DND-41 (cell line): ENCODE data around the gene SLC9A7.

Experiments used
- ATAC-seq: fragments of 200-7000 bp; cut with Tn5 transposase; 3 replicates; pipeline ENCODE4 v1.9.1; 2021; ENCODE audit warnings: low read depth; ENCODE audit not compliant: insufficient read depth
- DNase-seq: peaks from one replicate; pipeline ENCODE4 v3.0.0-alpha.2; 2020
- H2AFZ ChIP-seq: 2 replicates; pipeline ENCODE4 v1.6.0; 2012; ENCODE audit warnings: low read depth, low read length
- H3K27ac ChIP-seq: 2 replicates; pipeline ENCODE4 v1.5.1; 2012; ENCODE audit warnings: low read length, inconsistent platforms
- H3K27me3 ChIP-seq: fragments of 200-600 bp; sonication (generic); 2 replicates; pipeline ENCODE4 v1.6.0; 2012; ENCODE audit warnings: low read length, mild to moderate bottlenecking, inconsistent platforms; ENCODE audit not compliant: insufficient read depth, poor library complexity
- H3K36me3 ChIP-seq: 2 replicates; pipeline ENCODE4 v1.5.1; 2012; ENCODE audit warnings: low read length, inconsistent platforms; ENCODE audit not compliant: insufficient read depth
- H3K4me1 ChIP-seq: 2 replicates; pipeline ENCODE4 v1.5.1; 2012; ENCODE audit warnings: mild to moderate bottlenecking, low read length; ENCODE audit not compliant: insufficient read depth
- H3K4me2 ChIP-seq: 2 replicates; pipeline ENCODE4 v1.6.0; 2012; ENCODE audit warnings: mild to moderate bottlenecking, moderate library complexity, low read length, inconsistent platforms; ENCODE audit not compliant: insufficient read depth
- H3K4me3 ChIP-seq, 2 experiments: fragments of 200-600 bp in 1 of 2; shearing (Covaris generic) in 1 of 2; 2 replicates each; pipeline ENCODE4 v1.5.1; 2012 to 2016; ENCODE audit warnings: inconsistent platforms in 2 of 2, low read length in 2 of 2, mild to moderate bottlenecking in 2 of 2, low read depth in 1 of 2, moderate library complexity in 1 of 2
- H3K79me2 ChIP-seq: 2 replicates; pipeline ENCODE4 v1.6.0; 2012; ENCODE audit warnings: low read length, inconsistent platforms; ENCODE audit not compliant: insufficient read depth
- H3K9ac ChIP-seq: 2 replicates; pipeline ENCODE4 v1.6.0; 2012; ENCODE audit warnings: low read depth, mild to moderate bottlenecking, inconsistent platforms, low read length, moderate library complexity
- H3K9me3 ChIP-seq: 2 replicates; pipeline ENCODE4 v1.5.1; 2012; ENCODE audit warnings: low read length, moderate library complexity, mild to moderate bottlenecking, inconsistent platforms; ENCODE audit not compliant: insufficient read depth, severe bottlenecking
- H4K20me1 ChIP-seq: 2 replicates; pipeline ENCODE4 v1.6.0; 2012; ENCODE audit warnings: low read length; ENCODE audit not compliant: insufficient read depth
- CTCF ChIP-seq: IDR thresholded peaks from 2 replicates; pipeline ENCODE4 v1.5.1; 2012; ENCODE audit warnings: borderline replicate concordance, low read length, moderate library complexity, mild to moderate bottlenecking; ENCODE audit not compliant: poor library complexity, severe bottlenecking; ENCODE audit errors: extremely low read depth
- EZH2 ChIP-seq: IDR thresholded peaks from 3 replicates; pipeline ENCODE4 v1.6.1; 2012; ENCODE audit warnings: borderline replicate concordance, low read depth, mild to moderate bottlenecking, moderate library complexity, low read length, inconsistent platforms; ENCODE audit not compliant: severe bottlenecking

SLC9A7 gene

GRCh38 chrX:46796574-46797191 is 37.8 kb upstream of the SLC9A7 start:
- H2AFZ ChIP-seq, result no peak overlapping the region
- H3K27ac ChIP-seq, result no peak overlapping the region
- H3K4me2 ChIP-seq, result no peak overlapping the region
- no peaks in the 10 kb centered on the region for H3K27me3 ChIP-seq
- no peaks in the 10 kb centered on the region for H3K9me3 ChIP-seq
- TF ChIP-seq EZH2, result no peak
- TF ChIP-seq CTCF, result peak; percentile 78
- H3K79me2 ChIP-seq, result no peaks in the 10 kb centered on the region
- H3K36me3 ChIP-seq, result no peaks in the 10 kb centered on the region
- DNase-seq (peak; percentile 69), ATAC-seq (peak; percentile 83)
- H3K4me1 ChIP-seq, result no peaks in the 10 kb centered on the region
- H3K9ac ChIP-seq, result no peak overlapping the region
- no peaks in the 10 kb centered on the region for H4K20me1 ChIP-seq
- H3K4me3 ChIP-seq, result no peak overlapping the region

DNA sequence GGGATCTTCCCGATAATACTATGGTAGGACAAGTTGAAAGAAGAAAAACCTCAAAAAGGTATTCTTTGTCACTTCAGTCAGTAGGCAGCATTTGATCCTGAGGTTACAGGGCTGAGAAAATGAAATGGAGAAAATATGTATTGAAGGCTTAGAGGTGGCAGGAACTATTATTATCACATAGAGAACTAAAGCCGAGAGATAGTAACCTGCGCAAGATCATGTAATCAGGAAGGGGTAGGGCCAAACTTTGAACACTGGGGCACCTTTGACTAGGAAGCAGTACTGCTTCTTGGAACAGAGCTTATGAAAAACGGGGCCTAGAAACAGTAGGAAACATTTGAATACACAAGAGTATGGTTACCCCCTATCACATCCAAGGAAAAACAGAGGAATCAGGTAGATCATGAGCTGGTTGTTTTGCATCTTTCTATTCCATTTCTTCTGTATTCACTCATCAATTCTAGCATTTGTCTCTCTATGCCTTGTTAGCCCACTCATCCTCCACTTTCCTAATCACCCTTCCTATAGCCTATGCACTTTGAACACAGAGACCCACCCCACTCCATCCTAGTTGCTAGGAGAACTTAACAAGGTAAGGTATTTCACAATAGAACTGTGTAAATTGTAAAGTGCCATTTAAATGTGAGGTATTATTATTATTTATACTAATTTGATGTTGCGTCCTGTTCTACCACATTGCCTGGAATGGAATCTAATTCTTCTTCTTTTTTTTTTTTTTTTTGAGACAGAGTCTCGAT is 34.6 kb upstream of the SLC9A7 start:
- no peak overlapping the region for H3K9ac ChIP-seq
- no peaks in the 10 kb centered on the region for H4K20me1 ChIP-seq
- H3K79me2 ChIP-seq, result no peaks in the 10 kb centered on the region
- no peak overlapping the region for H3K4me2 ChIP-seq
- H2AFZ ChIP-seq, result no peak overlapping the region
- no peaks in the 10 kb centered on the region for H3K4me1 ChIP-seq
- no peak for TF ChIP-seq EZH2
- TF ChIP-seq CTCF, result no peak
- no peak overlapping the region for H3K27ac ChIP-seq
- H3K27me3 ChIP-seq, result no peaks in the 10 kb centered on the region
- H3K9me3 ChIP-seq, result no peaks in the 10 kb centered on the region
- ATAC-seq, result no peak
- DNase-seq, result no peak
- no peak overlapping the region for H3K4me3 ChIP-seq
- H3K36me3 ChIP-seq, result no peaks in the 10 kb centered on the region

- Histone ChIP-seq H2AFZ (no peak overlapping the region), H4K20me1 (no peaks in the 10 kb centered on the region), H3K4me1 (no peaks in the 10 kb centered on the region), H3K4me2 (no peak overlapping the region), H3K27ac (no peak overlapping the region), H3K79me2 (no peaks in the 10 kb centered on the region), H3K27me3 (no peaks in the 10 kb centered on the region), H3K4me3 (no peak overlapping the region), H3K9ac (no peak overlapping the region), H3K36me3 (no peaks in the 10 kb centered on the region), H3K9me3 (no peaks in the 10 kb centered on the region)
- TF ChIP-seq EZH2 (no peak), CTCF (no peak)
- no peak for ATAC-seq
- DNase-seq, result no peak
Measured at GRCh38 chrX:46792810-46793188, 33.9 kb upstream of the SLC9A7 start.
